Mammary epithelial cell (primary cell): ENCODE measurements around the gene DYNC1H1.

ENCODE experiments used
- CTCF ChIP-seq, 2 donors: IDR thresholded peaks in 1 of 2; conservative IDR thresholded peaks in 1 of 2; 2 replicates each; pipeline ENCODE4 v1.5.1; 2011 to 2012; ENCODE audit warnings: inconsistent platforms in 2 of 2, low read length in 2 of 2, mild to moderate bottlenecking in 2 of 2, control low read depth in 1 of 2, low read depth in 1 of 2; ENCODE audit not compliant: insufficient read depth in 1 of 2; ENCODE audit errors: extremely low read depth in 1 of 2
- EZH2 ChIP-seq: IDR thresholded peaks from 2 replicates; pipeline ENCODE4 v1.6.1; 2012; ENCODE audit warnings: low read length, inconsistent platforms, borderline replicate concordance

DNA sequence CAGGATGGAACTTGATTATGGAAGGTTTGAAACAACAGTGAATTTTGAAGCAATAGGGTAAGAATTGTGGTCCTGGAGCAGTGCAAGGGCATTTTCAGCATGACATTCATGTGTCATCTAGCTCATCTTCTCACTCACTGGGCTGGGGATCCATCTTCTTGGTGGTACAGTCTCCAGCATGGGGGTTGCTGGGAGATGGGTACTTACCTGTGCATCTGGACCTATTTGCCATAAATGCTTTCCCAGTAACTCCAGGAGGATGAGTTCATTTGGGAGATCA lies 115.3 kb downstream of the DYNC1H1 start:
- TF ChIP-seq CTCF (conservative IDR thresholded peaks at IDR 0.05 in 1 of 2, IDR thresholded peaks at IDR 0.05 in 1 of 2; ENCODE audit: extremely low read depth in 1 of 2, insufficient read depth in 1 of 2, low read depth in 1 of 2, low read length in 2 of 2) (no peak), EZH2 (no peak)
